Choroid plexus epithelial cell (primary cell): ENCODE data around the gene POMGNT2.

Experiments used
- DNase-seq: peaks from one replicate; pipeline ENCODE4 v3.0.0-alpha.2; 2010; ENCODE audit warnings: low read depth
- H3K4me3 ChIP-seq: 2 replicates; pipeline ENCODE4 v1.5.1; 2011; ENCODE audit warnings: low read depth, mild to moderate bottlenecking, control low read depth, low read length, moderate library complexity
- CTCF ChIP-seq: conservative IDR thresholded peaks from 2 replicates; pipeline ENCODE4 v1.5.1; 2011; ENCODE audit warnings: low read depth, mild to moderate bottlenecking, control low read depth, inconsistent platforms, low read length, moderate library complexity

POMGNT2 gene

DNA sequence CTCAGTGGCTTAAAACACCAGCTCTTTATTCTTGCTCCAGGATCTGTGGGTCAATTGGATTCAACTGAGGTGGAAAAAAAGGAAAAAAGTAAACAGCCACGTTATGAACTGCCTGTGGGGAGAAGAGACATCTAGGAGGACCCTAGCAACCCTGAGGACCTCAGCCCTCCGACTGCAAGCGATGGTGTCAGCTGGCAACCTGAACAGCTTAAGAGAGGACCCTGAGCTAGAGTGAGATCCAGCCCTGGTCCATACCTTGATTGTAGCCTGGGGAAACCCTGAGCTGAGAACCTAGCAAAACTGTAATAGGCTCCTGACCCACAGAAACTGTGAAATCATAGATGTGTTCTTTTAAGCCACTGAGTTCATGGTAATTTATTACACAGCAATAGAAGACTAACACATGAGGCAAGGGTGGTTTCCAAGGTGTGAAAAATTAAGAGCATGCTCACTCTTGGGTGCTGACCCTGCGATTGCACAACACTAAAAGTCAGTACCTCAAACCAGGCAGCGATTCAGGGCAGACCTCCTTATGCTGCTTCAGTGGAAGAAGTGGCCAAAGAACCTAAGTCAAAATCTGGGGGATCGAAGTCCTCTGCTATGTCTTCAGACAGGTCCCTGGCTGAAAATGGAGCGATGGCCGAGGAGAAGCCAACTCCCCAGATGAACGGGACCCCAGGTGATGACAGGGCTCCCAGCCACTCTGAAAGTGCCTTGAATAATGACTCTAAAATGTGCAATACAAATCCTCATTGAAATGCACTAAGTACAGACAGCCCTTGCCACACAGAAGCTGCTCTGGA, 69.1 kb downstream of the POMGNT2 start:
- TF ChIP-seq CTCF = no peak
- no peak for DNase-seq
- H3K4me3 ChIP-seq = no peak overlapping the region

- no peak for DNase-seq
- no peak overlapping the region for H3K4me3 ChIP-seq
- no peak for TF ChIP-seq CTCF
Observed at GRCh38 chr3:43035801-43036365, 70.0 kb downstream of the POMGNT2 start.

DNA sequence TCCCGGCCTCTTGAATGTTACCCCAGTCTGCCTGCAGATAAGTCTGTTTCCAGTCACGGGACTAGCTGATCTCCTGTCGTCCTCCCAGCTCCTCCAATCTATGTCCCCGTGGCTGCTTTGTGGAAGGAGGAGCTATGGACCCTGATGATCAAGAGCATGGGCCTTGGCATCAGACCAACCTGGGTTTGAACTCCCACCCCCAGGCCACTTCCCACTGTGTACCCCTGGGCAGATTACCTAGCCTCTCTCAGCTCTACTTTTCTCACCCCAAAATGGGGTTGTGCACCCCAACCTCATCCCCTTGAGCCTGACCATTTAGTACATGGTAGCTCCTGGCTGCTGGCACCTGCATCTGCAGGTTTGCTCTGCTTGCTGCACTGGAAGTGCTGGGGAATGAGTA, 71.0 kb downstream of the POMGNT2 start:
- no peak overlapping the region for H3K4me3 ChIP-seq
- TF ChIP-seq CTCF = no peak

DNA sequence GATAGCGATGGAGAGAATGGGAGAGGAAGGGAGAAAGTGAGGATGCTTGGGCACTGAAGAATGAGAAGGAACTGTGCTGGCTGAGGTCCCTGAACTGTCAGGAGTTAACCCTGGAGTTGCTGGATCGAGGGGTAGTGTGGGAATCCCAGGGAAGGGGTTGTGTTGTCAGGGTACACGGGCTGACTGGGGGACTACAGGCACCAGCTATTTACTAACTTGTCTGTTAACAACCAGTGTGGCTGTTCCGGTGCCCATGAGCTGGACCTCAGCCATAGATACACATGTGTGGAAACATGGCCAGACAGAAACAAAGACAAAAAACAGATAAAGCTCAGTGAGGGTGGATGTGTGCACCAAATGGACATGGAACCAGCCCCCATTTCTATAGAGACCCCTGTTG, 71.7 kb downstream of the POMGNT2 start:
- no peak for DNase-seq
- TF ChIP-seq CTCF = no peak
- no peak overlapping the region for H3K4me3 ChIP-seq

More for the DNA sequence above, 71.0 kb downstream of the POMGNT2 start:
- no peak for DNase-seq

- TF ChIP-seq CTCF = no peak
- H3K4me3 ChIP-seq = no peak overlapping the region
- no peak for DNase-seq
Observed at GRCh38 chr3:43032646-43033628, 72.9 kb downstream of the POMGNT2 start.

DNA sequence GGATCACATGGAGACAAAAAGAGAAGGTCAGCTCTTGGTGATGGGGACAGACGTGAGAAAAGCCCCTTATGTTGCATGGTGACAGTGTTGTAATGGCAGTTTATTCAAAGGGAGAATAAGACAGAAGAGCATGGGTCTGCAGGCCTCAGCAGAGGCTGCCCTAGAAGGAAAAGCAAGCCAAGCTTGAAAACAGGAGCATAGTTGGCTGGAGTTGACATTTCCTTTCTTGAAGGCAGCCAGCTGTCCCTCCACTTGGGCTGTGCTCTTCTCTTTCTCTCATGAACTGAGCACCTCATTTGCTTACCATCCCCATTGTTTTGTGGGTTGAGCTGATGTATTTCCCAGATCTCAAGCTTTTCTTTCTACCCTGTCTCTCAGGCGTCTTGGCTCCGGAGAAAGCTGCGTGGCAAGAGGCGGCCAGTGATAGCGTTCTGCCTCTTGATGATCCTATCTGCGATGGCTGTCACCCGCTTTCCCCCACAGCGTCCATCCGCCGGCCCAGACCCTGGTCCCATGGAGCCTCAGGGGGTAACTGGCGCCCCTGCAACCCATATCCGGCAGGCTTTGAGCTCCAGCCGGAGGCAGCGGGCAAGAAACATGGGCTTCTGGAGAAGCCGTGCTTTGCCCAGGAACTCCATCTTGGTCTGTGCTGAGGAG, 73.9 kb downstream of the POMGNT2 start:
- no peak for DNase-seq
- no peak for TF ChIP-seq CTCF
- H3K4me3 ChIP-seq = no peak overlapping the region
